Activated CD8-positive, alpha-beta T cell treated with anti-CD3 and anti-CD28 coated beads for 36 hours (primary cell): ENCODE results near the gene ARHGAP44. TPM values are rescaled to one million over a fixed set of nuclear protein-coding genes. Genes with fewer than 3 reads are reported as not detected.
"Not testable (repeated sequence)": the region's sequence is repeated elsewhere in the genome, so short reads cannot be mapped to it uniquely, and the experiment has no call there.

Source experiments
- ATAC-seq: fragments of 200-7000 bp; cut with Tn5 transposase; one replicate; pipeline ENCODE4 v1.10.0; 2021; ENCODE audit warnings: mild to moderate bottlenecking, moderate library complexity
- CTCF ChIA-PET: fragments of 350-600 bp; sonication (Branson Sonifier 250); formaldehyde crosslinking; loops from one replicate; lab custom pipeline; 2021; ENCODE audit warnings: antibody characterized with exemption; lab: Charles Lee
- POLR2A ChIA-PET: fragments of 350-600 bp; sonication (Branson Sonifier 250); formaldehyde crosslinking; loops from one replicate; lab custom pipeline; 2021; ENCODE audit warnings: antibody characterized with exemption; lab: Charles Lee
- DNase-seq: peaks from one replicate; pipeline ENCODE4 v3.0.0-alpha.2; 2020
- H3K27ac Mint-ChIP-seq: one replicate; pipeline ENCODE4 v1.8.0; 2021; ENCODE audit warnings: mild to moderate bottlenecking, mixed read lengths
- H3K27me3 Mint-ChIP-seq: one replicate; pipeline ENCODE4 v1.8.0; 2021; ENCODE audit warnings: mixed read lengths
- H3K36me3 Mint-ChIP-seq: one replicate; pipeline ENCODE4 v1.8.0; 2021; ENCODE audit warnings: low read depth, mixed read lengths
- H3K4me1 Mint-ChIP-seq: one replicate; pipeline ENCODE4 v1.8.0; 2021; ENCODE audit warnings: low read depth, mixed read lengths
- H3K4me3 Mint-ChIP-seq: one replicate; pipeline ENCODE4 v1.8.0; 2021; ENCODE audit warnings: mild to moderate bottlenecking, moderate library complexity, mixed read lengths
- H3K9me3 Mint-ChIP-seq: one replicate; pipeline ENCODE4 v1.8.0; 2021; ENCODE audit warnings: mixed read lengths
- intact Hi-C: fragments of 100-400 bp; cut with micrococcal nuclease; formaldehyde crosslinking; loops from one replicate; pipeline ENCODE4 v1.10.0; 2022
- total RNA-seq, 2 experiments: library from RNA; stranded (reverse); gene quantifications; one replicate each; pipeline ENCODE4 v1.2.3, GENCODE V29; 2021
- TF ChIP-seq, protein P1 (sequence below): fragments of 200-600 bp; IDR thresholded peaks from one replicate; pipeline ENCODE4 v1.8.0; 2022; ENCODE audit warnings: antibody characterized with exemption, mild to moderate bottlenecking

ARHGAP44 gene
- total RNA-seq, 2 experiments from 2014 or later = 0.22 to 0.50 TPM

DNA sequence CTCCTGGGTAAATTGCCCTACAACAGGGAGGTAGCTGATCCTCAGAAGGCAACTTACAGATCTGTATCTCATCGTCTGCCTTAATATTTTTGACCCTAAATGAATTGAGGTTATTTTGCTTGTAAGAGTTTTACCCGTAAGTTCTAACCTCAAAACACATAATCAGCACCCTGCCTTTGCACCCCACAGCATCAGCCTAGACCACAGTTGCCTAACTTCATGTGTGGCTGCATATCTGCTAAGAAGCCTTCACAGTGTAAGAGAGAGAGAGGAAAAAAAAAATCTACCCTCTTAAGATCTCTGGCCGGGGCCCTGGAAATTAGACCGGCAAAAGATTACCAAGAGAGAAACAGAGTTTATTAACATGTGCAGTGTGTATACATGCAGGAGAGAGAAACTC lies 76.9 kb downstream of the ARHGAP44 start:
- Mint-ChIP-seq H3K9me3 (peaks cover 2% of the 10 kb centered on the region), H3K36me3 (no peaks in the 10 kb centered on the region), H3K27ac (no peak overlapping the region), H3K4me3 (no peak overlapping the region), H3K4me1 (no peaks in the 10 kb centered on the region), H3K27me3 (no peaks in the 10 kb centered on the region)
- intact Hi-C loops = no loop called here
- DNase-seq (no peak), ATAC-seq (no peak)
- TF ChIP-seq, protein P1, sequence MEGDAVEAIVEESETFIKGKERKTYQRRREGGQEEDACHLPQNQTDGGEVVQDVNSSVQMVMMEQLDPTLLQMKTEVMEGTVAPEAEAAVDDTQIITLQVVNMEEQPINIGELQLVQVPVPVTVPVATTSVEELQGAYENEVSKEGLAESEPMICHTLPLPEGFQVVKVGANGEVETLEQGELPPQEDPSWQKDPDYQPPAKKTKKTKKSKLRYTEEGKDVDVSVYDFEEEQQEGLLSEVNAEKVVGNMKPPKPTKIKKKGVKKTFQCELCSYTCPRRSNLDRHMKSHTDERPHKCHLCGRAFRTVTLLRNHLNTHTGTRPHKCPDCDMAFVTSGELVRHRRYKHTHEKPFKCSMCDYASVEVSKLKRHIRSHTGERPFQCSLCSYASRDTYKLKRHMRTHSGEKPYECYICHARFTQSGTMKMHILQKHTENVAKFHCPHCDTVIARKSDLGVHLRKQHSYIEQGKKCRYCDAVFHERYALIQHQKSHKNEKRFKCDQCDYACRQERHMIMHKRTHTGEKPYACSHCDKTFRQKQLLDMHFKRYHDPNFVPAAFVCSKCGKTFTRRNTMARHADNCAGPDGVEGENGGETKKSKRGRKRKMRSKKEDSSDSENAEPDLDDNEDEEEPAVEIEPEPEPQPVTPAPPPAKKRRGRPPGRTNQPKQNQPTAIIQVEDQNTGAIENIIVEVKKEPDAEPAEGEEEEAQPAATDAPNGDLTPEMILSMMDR = no peak
- POLR2A ChIA-PET = no interaction called here
- CTCF ChIA-PET = no interaction called here

DNA sequence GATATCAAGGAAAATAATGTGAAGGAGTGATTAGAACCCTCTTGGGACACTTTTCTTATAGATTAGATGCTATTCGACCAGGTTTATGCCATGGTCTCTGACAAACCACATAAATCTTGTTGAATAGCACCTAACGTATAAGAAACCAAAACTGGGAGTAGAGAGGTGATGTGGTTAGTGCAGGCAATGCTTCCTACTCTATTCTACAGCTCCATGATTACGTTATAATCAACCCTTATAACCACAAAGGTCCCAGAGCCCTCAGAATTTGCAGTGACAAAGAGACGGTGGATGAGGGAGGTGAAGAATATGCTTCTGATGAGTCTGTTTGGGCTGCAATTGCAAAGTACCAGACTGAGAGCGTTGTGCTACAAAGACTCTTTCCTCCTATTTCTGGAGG lies 78.4 kb downstream of the ARHGAP44 start:
- Mint-ChIP-seq H3K27ac (no peak overlapping the region), H3K4me1 (no peaks in the 10 kb centered on the region), H3K36me3 (no peaks in the 10 kb centered on the region), H3K4me3 (no peak overlapping the region), H3K27me3 (no peaks in the 10 kb centered on the region), H3K9me3 (peaks cover 2% of the 10 kb centered on the region)
- TF ChIP-seq, protein P1 = no peak
- POLR2A ChIA-PET = no interaction called here
- intact Hi-C loops = no loop called here
- ATAC-seq = no peak
- DNase-seq = no peak
- CTCF ChIA-PET = no interaction called here

DNA sequence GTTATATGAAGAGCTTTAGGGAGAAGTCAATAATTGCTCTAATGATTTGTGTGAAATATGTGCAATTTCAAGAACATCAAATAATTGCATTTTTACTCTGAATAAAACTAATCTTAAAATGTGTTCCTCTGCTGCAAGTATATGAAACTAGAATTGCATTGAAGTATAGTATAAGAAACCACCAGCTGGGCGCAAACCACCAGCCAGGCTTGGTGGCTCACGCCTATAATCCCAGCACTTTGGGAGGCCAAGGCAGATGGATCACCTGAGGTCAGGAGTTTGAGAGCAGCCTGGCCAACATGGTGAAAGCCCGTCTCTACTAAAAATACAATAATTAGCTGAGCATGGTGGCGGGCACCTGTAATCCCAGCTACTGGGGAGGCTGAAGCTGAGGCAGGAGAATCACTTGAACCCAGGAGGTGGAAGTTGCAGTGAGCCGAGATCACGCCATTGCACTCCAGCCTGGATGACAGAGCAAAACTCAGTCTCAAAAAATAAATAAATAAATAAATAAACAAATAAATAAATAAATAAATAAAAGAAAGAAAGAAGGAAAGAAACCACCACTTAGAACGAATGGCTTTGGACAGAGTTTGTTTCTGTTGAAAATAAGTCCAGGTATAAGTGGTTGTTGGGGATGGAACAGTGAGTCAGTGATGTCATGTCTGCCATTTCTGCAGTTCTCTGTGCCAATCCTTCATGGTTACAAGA lies 84.3 kb downstream of the ARHGAP44 start:
- H3K4me3 Mint-ChIP-seq, H3K9me3 Mint-ChIP-seq, POLR2A ChIA-PET, DNase-seq, H3K27ac Mint-ChIP-seq, H3K27me3 Mint-ChIP-seq, ATAC-seq, H3K36me3 Mint-ChIP-seq, CTCF ChIA-PET, H3K4me1 Mint-ChIP-seq: not testable (repeated sequence)
- intact Hi-C loops = loop anchor here (10.0 kb wide), 1 partner anchor 59 kb away; no protein-coding TSS in a partner anchor

DNA sequence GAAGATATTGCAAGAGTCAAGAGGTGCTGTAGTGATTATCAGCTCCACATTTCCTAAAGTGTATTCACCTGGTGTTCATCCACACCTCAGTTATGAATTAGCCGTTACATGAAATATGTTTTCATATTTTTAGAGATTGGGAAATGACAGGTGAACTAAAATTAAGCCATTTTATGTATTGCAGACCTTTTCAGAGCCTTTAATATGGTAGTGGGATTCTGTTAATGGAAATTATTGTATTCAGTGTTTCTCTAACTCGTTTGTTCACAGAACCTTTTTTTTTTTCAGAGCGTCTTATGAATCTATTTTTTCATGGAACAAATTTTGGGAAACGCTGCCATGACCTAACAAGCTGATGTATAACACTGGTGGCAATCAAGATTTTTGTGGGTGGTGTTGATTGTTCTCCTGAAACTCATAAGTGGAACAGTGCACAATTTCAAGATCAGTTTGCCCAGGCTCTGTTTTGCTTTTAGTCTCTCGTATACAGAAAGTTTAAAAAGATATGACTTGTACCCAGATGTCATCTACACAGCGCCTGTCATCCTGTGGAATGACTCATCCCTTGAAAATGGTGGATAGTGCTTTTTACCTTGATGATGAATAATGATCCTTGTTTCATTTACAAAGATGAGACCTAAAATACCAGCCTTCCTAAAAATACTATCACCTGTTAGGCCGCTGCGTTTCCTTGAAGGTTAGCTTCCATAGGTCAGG lies 88.8 kb downstream of the ARHGAP44 start:
- H3K36me3 Mint-ChIP-seq = no peaks in the 10 kb centered on the region

DNA sequence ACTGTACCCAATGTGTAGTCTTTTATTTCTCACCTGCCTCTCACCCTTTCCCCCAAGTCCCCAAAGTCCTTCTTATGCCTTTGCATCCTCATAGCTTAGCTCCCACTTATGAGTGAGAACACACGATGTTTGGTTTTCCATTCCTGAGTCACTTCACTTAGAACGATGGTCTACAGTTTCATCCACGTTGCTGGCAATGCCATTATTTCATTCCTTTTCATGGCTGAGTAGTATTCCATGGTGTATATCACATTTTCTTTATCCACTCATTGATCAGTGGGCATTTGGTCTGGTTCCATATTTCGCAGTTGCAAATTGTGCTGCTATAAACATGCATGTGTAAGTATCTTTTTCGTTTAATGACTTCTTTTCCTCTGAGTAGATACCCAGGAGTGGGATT lies 89.8 kb downstream of the ARHGAP44 start:
- H3K27ac Mint-ChIP-seq, H3K4me3 Mint-ChIP-seq, H3K9me3 Mint-ChIP-seq, ATAC-seq, H3K4me1 Mint-ChIP-seq, H3K27me3 Mint-ChIP-seq, POLR2A ChIA-PET, CTCF ChIA-PET, DNase-seq, H3K36me3 Mint-ChIP-seq: not testable (repeated sequence)
- intact Hi-C loops = loop anchor here (10.0 kb wide), 1 partner anchor 64 kb away; no protein-coding TSS in a partner anchor

More for the DNA sequence above, 88.8 kb downstream of the ARHGAP44 start:
- no peaks in the 10 kb centered on the region for H3K27me3 Mint-ChIP-seq
- TF ChIP-seq, protein P1 = no peak
- no peak overlapping the region for H3K4me3 Mint-ChIP-seq
- CTCF ChIA-PET = no interaction called here
- H3K4me1 Mint-ChIP-seq = no peaks in the 10 kb centered on the region
- no peak overlapping the region for H3K27ac Mint-ChIP-seq
- POLR2A ChIA-PET = no interaction called here
- DNase-seq = no peak
- H3K9me3 Mint-ChIP-seq = peaks cover 4% of the 10 kb centered on the region
- intact Hi-C loops = loop anchor here (10.0 kb wide), 1 partner anchor 63 kb away; no protein-coding TSS in a partner anchor
- ATAC-seq = no peak

DNA sequence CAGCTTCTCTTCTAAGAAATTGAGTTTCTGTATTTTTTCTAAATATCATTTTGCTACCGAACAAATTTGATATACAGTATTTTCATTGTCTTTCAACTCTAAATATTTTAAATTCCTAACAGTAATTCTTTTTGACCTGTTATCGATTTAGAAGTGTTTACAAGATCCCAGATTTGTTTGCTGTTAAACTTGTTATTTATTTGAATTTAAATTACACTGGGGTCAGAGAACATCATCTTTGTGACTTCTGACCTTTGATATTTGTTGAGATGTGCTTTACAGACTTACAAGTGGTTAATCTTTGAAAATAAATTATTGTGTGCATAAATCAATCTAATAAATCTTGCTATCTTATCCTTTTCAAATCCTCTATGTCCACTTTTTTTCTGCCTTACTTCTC lies 94.2 kb downstream of the ARHGAP44 start:
- DNase-seq (no peak), ATAC-seq (no peak)
- Mint-ChIP-seq H3K36me3 (no peaks in the 10 kb centered on the region), H3K4me1 (no peaks in the 10 kb centered on the region), H3K27me3 (no peaks in the 10 kb centered on the region), H3K4me3 (no peak overlapping the region), H3K27ac (no peak overlapping the region), H3K9me3 (no peaks in the 10 kb centered on the region)
- ChIA-PET POLR2A (no interaction called here), CTCF (no interaction called here)
- TF ChIP-seq, protein P1 = no peak
- intact Hi-C loops = no loop called here
